GM12891 (cell line): Measurements from ENCODE around the gene CARS1.

Experiments used
- PAX5 ChIP-seq: IDR thresholded peaks from 2 replicates; pipeline ENCODE4 v1.6.1; 2011; ENCODE audit warnings: low read length, moderate library complexity, mild to moderate bottlenecking; ENCODE audit not compliant: insufficient read depth, severe bottlenecking
- POLR2A ChIP-seq: IDR thresholded peaks from 2 replicates; pipeline ENCODE4 v1.6.1; 2011; ENCODE audit warnings: low read depth, low read length, control low read depth
- POLR2AphosphoS5 ChIP-seq: IDR thresholded peaks from 2 replicates; pipeline ENCODE4 v1.6.1; 2011; ENCODE audit warnings: low read depth, low read length, control low read depth
- SPI1 ChIP-seq: IDR thresholded peaks from 2 replicates; pipeline ENCODE4 v1.6.1; 2011; ENCODE audit warnings: low read depth, low read length, control low read depth
- TAF1 ChIP-seq: IDR thresholded peaks from 2 replicates; pipeline ENCODE4 v1.6.1; 2011; ENCODE audit warnings: low read depth, low read length, control low read depth

- TF ChIP-seq POLR2A = no peak
- no peak for TF ChIP-seq POLR2AphosphoS5
- no peak for TF ChIP-seq TAF1
- no peak for TF ChIP-seq SPI1
- TF ChIP-seq PAX5 = no peak
Measured at GRCh38 chr11:2983908-2984307, 73.3 kb downstream of the CARS1 start.
